CD4-positive, alpha-beta T cell treated with Interleukin-4 for 4 hours (primary cell): ENCODE measurements around the gene MAP4K4.
"Not testable (repeated sequence)": the region's sequence is repeated elsewhere in the genome, so short reads cannot be mapped to it uniquely, and the experiment has no call there.

Experiments used
- DNase-seq: peaks from one replicate; pipeline ENCODE4 v3.0.0-alpha.2; 2020

MAP4K4 gene

GRCh38 chr2:101744832-101745231 is 47.3 kb downstream of the MAP4K4 start:
- DNase-seq: no peak

- peak; percentile 24 for DNase-seq
Measured at GRCh38 chr2:101745711-101746694, 48.5 kb downstream of the MAP4K4 start.

GRCh38 chr2:101748000-101748399 is 50.5 kb downstream of the MAP4K4 start:
- no peak for DNase-seq

GRCh38 chr2:101748462-101748861 is 51.0 kb downstream of the MAP4K4 start:
- not testable (repeated sequence) for DNase-seq

GRCh38 chr2:101750688-101751087 is 53.2 kb downstream of the MAP4K4 start:
- DNase-seq: no peak

- no peak for DNase-seq
Measured at GRCh38 chr2:101751276-101751815, 53.8 kb downstream of the MAP4K4 start.

GRCh38 chr2:101751875-101752619 is 54.5 kb downstream of the MAP4K4 start:
- DNase-seq: no peak

- no peak for DNase-seq
Measured at GRCh38 chr2:101752716-101753616, 55.5 kb downstream of the MAP4K4 start.

- no peak for DNase-seq
Measured at GRCh38 chr2:101753720-101754490, 56.4 kb downstream of the MAP4K4 start.

GRCh38 chr2:101754618-101755017 is 57.1 kb downstream of the MAP4K4 start:
- DNase-seq: no peak

- DNase-seq: no peak
Measured at GRCh38 chr2:101756266-101756665, 58.8 kb downstream of the MAP4K4 start.

GRCh38 chr2:101758001-101758400 is 60.5 kb downstream of the MAP4K4 start:
- no peak for DNase-seq

GRCh38 chr2:101759162-101759561 is 61.7 kb downstream of the MAP4K4 start:
- DNase-seq: no peak

GRCh38 chr2:101762451-101763171 is 65.1 kb downstream of the MAP4K4 start:
- DNase-seq: no peak

- no peak for DNase-seq
Measured at GRCh38 chr2:101763496-101764333, 66.2 kb downstream of the MAP4K4 start.

- no peak for DNase-seq
Measured at GRCh38 chr2:101766337-101766736, 68.8 kb downstream of the MAP4K4 start.

- no peak for DNase-seq
Measured at GRCh38 chr2:101766871-101767739, 69.6 kb downstream of the MAP4K4 start.

GRCh38 chr2:101768556-101769220 is 71.2 kb downstream of the MAP4K4 start:
- DNase-seq: peak; percentile 19
